ENCODE measurements around the gene POPDC3.

The POPDC3 gene

GRCh38 chr6:105153676-105154075 lies 26.1 kb downstream of the POPDC3 start (continued):
- TF ChIP-seq, protein P1, sequence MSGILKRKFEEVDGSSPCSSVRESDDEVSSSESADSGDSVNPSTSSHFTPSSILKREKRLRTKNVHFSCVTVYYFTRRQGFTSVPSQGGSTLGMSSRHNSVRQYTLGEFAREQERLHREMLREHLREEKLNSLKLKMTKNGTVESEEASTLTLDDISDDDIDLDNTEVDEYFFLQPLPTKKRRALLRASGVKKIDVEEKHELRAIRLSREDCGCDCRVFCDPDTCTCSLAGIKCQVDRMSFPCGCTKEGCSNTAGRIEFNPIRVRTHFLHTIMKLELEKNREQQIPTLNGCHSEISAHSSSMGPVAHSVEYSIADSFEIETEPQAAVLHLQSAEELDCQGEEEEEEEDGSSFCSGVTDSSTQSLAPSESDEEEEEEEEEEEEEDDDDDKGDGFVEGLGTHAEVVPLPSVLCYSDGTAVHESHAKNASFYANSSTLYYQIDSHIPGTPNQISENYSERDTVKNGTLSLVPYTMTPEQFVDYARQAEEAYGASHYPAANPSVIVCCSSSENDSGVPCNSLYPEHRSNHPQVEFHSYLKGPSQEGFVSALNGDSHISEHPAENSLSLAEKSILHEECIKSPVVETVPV (CRISPR knock-in tag; IDR thresholded peaks at IDR 0.05) = no peak
- TF ChIP-seq PPARA (CRISPR knock-in tag; IDR thresholded peaks at IDR 0.05; ENCODE audit: borderline replicate concordance) (no peak), ZC3H10 (CRISPR knock-in tag; IDR thresholded peaks at IDR 0.05) (no peak)

GRCh38 chr6:105152880-105153279 lies 26.9 kb downstream of the POPDC3 start:
- TF ChIP-seq PPARA (CRISPR knock-in tag; IDR thresholded peaks at IDR 0.05; ENCODE audit: borderline replicate concordance) (no peak), CSDC2 (CRISPR knock-in tag; IDR thresholded peaks at IDR 0.05) (no peak), ZNF565 (CRISPR knock-in tag; conservative IDR thresholded peaks at IDR 0.05; ENCODE audit: low read depth) (no peak), ZC3H10 (CRISPR knock-in tag; IDR thresholded peaks at IDR 0.05) (no peak), TSHZ2 (CRISPR knock-in tag; IDR thresholded peaks at IDR 0.05) (no peak), ZNF70 (CRISPR knock-in tag; IDR thresholded peaks at IDR 0.05) (no peak)
- ATAC-seq = no peak

- TF ChIP-seq CREB5 (CRISPR knock-in tag; IDR thresholded peaks at IDR 0.05; ENCODE audit: low read depth) (no peak), PPARA (CRISPR knock-in tag; IDR thresholded peaks at IDR 0.05; ENCODE audit: borderline replicate concordance) (no peak), TCF4 (CRISPR knock-in tag; IDR thresholded peaks at IDR 0.05; ENCODE audit: borderline replicate concordance) (no peak), TSHZ2 (CRISPR knock-in tag; IDR thresholded peaks at IDR 0.05) (no peak), ZC3H10 (CRISPR knock-in tag; IDR thresholded peaks at IDR 0.05) (no peak), CSDC2 (CRISPR knock-in tag; IDR thresholded peaks at IDR 0.05) (no peak), PATZ1 (CRISPR knock-in tag; IDR thresholded peaks at IDR 0.05; ENCODE audit: borderline replicate concordance) (no peak), ZNF565 (CRISPR knock-in tag; conservative IDR thresholded peaks at IDR 0.05; ENCODE audit: low read depth) (no peak), BACH2 (CRISPR knock-in tag; IDR thresholded peaks at IDR 0.05; ENCODE audit: borderline replicate concordance) (no peak), ZFP30 (CRISPR knock-in tag; IDR thresholded peaks at IDR 0.05) (no peak)
- TF ChIP-seq, protein P1 (CRISPR knock-in tag; IDR thresholded peaks at IDR 0.05) = no peak
- no peak for ATAC-seq
Measured at GRCh38 chr6:105151644-105152043, 28.2 kb downstream of the POPDC3 start.

- ATAC-seq = no peak
- TF ChIP-seq TSHZ2 (CRISPR knock-in tag; IDR thresholded peaks at IDR 0.05) (no peak), OSR1 (CRISPR knock-in tag; IDR thresholded peaks at IDR 0.05) (no peak), RARB (CRISPR knock-in tag; IDR thresholded peaks at IDR 0.05) (no peak), TCF4 (CRISPR knock-in tag; IDR thresholded peaks at IDR 0.05; ENCODE audit: borderline replicate concordance) (no peak), ZFP3 (CRISPR knock-in tag; IDR thresholded peaks at IDR 0.05) (no peak), ZNF70 (CRISPR knock-in tag; IDR thresholded peaks at IDR 0.05) (no peak), GLIS3 (CRISPR knock-in tag; IDR thresholded peaks at IDR 0.05) (no peak), ZFP30 (CRISPR knock-in tag; IDR thresholded peaks at IDR 0.05) (no peak), ARNTL (CRISPR knock-in tag; IDR thresholded peaks at IDR 0.05; ENCODE audit: borderline replicate concordance, low read depth) (no peak)
- TF ChIP-seq, protein P2, sequence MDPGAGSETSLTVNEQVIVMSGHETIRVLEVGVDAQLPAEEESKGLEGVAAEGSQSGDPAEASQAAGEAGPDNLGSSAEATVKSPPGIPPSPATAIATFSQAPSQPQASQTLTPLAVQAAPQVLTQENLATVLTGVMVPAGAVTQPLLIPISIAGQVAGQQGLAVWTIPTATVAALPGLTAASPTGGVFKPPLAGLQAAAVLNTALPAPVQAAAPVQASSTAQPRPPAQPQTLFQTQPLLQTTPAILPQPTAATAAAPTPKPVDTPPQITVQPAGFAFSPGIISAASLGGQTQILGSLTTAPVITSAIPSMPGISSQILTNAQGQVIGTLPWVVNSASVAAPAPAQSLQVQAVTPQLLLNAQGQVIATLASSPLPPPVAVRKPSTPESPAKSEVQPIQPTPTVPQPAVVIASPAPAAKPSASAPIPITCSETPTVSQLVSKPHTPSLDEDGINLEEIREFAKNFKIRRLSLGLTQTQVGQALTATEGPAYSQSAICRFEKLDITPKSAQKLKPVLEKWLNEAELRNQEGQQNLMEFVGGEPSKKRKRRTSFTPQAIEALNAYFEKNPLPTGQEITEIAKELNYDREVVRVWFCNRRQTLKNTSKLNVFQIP (CRISPR knock-in tag; IDR thresholded peaks at IDR 0.05; ENCODE audit: borderline replicate concordance, low read depth) = no peak
Measured at GRCh38 chr6:105138141-105138540, 41.7 kb downstream of the POPDC3 start.
